ENCODE measurements around the gene RGS17.

GRCh38 chr6:153056308-153056707 lies 74.8 kb downstream of the RGS17 start:
- TF ChIP-seq, protein P1, sequence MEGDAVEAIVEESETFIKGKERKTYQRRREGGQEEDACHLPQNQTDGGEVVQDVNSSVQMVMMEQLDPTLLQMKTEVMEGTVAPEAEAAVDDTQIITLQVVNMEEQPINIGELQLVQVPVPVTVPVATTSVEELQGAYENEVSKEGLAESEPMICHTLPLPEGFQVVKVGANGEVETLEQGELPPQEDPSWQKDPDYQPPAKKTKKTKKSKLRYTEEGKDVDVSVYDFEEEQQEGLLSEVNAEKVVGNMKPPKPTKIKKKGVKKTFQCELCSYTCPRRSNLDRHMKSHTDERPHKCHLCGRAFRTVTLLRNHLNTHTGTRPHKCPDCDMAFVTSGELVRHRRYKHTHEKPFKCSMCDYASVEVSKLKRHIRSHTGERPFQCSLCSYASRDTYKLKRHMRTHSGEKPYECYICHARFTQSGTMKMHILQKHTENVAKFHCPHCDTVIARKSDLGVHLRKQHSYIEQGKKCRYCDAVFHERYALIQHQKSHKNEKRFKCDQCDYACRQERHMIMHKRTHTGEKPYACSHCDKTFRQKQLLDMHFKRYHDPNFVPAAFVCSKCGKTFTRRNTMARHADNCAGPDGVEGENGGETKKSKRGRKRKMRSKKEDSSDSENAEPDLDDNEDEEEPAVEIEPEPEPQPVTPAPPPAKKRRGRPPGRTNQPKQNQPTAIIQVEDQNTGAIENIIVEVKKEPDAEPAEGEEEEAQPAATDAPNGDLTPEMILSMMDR (IDR thresholded peaks at IDR 0.05), result no peak
- TF ChIP-seq POLR2A (IDR thresholded peaks at IDR 0.05; ENCODE audit: low read depth) (no peak), EP300 (IDR thresholded peaks at IDR 0.05) (no peak)

Data from esophagus muscularis mucosa (tissue), 4 donors.